ENCODE data around the gene UBALD1.

The UBALD1 gene

DNA sequence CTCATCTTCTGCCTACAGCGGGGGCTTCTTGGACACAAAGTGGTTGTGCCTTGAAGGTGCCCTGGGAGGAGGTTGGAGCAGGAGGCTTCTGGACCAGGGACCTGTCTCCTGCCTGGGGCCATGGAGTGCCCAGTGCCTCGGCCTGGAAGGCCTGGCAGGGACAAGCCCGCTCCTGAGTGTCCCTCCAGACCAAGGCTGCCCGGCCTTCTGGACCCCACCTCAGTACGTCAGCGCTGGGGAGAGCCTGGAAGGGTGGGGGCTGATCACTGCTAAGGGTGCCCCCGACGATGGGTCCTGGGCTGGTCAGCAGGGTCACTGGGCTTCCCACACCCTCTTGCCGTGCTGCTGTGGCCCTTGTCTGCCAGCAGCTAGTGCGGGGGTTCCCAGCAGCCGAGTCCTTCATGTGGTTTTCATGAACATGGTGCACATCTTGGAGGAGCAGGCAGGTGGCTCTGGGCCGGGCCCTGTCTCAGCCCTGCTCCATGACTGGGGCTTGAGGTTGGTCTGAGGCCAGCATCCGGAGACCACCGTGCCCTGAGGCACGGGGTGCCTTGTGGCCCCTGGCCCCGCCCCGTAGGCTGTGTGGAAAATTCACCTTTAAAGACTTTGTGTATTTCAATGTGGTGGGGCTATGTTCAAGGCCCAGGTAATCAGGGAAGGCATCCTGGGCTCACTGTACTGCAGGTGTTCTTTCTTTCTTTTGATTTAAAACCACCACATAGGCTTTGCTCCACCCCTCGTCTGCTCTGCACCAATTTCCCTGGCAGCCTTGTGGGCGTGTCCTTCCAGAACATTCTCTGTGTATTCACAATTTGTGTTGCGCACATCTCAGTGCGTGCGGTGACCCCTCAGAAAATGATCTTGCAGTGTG lies 32.3 kb upstream of the UBALD1 start:
- no peak for DNase-seq (ENCODE audit: low read depth in 2 of 2, low spot score in 1 of 2)

DNA sequence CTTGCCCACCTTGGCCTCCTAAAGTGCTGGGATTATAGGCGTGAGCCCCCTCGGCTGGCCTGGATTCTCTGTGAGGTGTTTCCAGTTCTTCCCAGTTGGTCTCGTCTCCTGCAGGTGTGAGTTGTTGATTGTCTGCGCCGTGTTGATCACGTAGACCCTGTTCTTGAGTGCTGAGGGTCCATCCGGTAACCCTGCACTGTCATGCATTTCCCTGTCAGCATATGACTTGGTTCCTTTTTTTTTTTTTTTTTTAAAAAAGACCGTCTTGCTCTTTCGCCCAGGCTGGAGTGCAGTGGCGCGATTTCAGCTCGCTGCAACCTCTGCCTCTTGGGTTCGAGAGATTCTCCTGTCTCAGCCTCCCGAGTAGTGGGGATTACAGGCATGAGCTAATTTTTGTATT lies 27.2 kb upstream of the UBALD1 start:
- no peak for DNase-seq (ENCODE audit: low read depth in 2 of 2, low spot score in 1 of 2)

GRCh38 chr16:4641306-4641687 lies 26.6 kb upstream of the UBALD1 start:
- DNase-seq (ENCODE audit: low read depth in 2 of 2, low spot score in 1 of 2) = no peak

DNA sequence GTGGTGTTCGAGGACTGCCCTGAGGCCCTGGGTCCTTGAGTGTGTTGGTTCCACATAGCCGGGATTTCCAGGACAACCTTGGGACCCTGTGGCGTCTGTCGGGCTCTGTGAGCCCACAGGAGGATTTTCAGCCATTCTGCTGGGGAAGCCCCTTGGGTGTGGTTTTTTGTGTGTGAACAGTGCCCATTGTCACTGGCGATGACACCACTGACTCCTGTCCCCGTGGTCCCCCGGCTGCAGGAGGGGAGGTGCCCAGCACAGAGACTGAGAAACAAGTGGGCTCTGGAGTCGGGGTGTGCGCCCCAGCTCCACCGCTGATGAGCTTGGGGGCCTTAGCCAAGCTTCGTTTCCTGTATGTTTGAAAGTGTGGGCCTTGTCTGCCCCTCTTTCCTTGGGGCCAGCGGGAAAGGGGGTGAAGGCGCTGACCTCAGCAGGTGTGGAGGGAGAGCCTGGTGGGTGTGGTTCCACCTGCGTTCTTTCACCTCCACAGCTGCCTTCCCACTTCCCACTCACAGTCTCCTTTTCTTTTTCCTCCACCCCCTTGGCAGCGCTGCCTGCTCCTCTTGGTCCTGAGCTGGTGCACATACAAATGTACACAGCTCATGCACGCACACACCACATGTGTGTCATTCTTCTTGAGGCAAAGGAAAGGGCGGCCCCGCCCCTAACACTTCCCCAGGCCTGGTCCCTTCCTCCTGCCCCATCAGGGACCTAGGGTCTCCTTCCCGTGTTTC lies 26.1 kb upstream of the UBALD1 start:
- DNase-seq (ENCODE audit: low read depth in 2 of 2, low spot score in 1 of 2) = no peak

- DNase-seq (ENCODE audit: low read depth in 2 of 2, low spot score in 1 of 2) = no peak
Observed at GRCh38 chr16:4639899-4640509, 25.3 kb upstream of the UBALD1 start.

DNA sequence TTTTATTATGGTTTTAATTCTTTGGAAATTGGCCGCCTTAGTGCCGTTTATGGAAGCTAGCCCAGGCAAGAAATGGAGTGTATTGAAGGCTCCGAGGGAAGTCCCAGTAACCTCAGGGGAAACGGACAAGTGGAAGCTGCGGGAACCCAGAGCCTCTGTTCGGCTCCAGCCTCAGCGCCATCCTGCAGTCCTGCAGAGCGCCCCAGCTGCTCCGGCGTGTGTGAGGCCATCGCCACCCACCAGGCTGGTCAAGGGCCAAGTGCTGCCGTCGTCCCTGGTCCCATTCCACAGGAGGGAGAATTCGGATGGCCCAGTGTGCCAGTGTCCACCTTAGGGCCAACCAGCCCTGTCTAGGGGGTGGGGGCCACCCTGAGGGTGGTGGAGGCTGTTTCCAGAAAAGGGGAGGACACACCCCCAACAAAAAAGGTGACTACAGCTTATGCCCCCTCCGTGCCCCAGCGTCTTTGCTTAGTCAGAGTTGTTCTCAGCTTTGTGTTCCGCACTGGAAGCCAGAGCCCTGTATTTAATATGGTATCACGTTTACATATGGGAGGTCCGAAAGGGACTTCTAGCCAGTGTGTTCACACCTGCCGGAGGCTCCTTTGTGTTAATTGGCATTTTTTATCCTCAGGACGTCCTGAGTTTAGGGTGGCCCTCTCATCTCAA lies 22.9 kb upstream of the UBALD1 start:
- no peak for DNase-seq (ENCODE audit: low read depth in 2 of 2, low spot score in 1 of 2)

DNA sequence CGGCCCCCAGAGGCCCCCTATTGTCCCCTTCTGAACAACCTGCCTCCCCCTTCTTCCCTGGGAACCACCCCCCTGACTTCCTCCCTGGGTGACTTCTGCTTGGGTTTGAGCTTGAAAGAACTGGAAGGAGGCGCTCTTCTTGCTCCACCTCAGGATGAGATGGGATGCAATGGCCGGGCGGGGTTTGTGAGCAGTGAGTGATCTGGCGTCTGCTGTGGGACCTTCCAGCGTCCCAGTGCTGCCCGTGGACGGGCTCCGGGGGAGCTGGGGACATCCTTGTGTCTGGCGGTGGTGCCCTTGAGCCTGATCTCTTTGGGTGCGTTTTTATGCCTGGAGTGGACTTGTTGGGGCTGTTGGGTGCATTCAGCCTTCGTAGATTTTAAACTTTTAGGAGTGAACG lies 21.5 kb upstream of the UBALD1 start:
- DNase-seq (ENCODE audit: low read depth in 2 of 2, low spot score in 1 of 2) = no peak

DNA sequence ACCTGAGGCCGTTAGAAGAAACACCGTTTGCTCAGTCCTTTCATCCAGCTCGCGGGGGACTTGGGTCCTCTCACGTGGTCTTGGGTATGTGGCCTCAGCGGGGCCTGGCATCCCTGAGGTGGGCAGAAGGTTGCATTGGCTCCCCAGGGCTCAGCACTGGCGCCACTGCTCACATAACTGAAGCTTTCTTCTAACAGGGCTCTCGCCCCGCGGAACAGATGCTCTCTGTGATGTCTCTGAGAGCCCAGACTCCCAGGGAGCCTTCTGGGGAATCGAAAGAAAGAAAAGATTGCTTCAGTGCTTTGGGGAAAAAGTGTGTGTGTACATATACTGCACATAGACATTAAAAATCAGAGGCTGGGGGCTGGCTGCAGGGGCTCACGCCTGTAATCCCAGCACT lies 20.1 kb upstream of the UBALD1 start:
- DNase-seq (ENCODE audit: low read depth in 2 of 2, low spot score in 1 of 2) = no peak

DNA sequence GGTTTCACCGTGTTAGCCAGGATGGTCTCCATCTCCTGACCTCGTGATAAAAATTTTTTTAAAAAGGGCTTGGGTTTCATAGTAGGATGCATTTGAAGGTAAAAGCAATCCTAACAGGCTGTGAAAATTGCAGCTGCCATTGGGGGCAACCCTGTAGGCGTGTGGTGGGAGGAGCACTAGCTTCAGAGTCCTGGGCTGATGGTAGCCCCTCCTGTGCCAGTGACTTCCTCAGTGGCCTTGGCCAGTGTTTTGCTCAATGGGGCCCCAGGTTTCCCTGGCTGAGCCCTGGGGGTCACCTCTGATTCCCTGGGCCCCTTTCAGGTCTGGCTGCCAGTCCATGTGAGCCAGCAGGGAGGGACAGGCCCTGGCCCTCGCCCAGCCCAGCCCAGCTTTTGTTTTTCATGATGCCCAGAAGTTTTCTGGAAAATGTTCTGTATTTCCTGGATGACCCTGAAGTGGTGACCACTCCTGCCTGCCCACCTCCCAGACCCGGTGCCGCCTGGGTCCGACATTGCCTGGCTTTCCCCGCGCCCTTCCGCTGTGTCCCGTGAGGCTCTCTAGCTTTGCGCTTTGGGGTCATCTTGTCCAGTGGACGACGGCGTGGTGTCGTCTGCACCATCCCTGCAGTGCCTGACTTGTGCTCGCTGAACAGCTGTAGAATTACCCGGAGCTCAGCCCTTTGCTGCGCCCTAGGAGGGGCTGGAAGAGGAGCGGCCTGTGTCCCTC lies 19.4 kb upstream of the UBALD1 start:
- DNase-seq (ENCODE audit: low read depth in 2 of 2, low spot score in 1 of 2) = no peak

DNA sequence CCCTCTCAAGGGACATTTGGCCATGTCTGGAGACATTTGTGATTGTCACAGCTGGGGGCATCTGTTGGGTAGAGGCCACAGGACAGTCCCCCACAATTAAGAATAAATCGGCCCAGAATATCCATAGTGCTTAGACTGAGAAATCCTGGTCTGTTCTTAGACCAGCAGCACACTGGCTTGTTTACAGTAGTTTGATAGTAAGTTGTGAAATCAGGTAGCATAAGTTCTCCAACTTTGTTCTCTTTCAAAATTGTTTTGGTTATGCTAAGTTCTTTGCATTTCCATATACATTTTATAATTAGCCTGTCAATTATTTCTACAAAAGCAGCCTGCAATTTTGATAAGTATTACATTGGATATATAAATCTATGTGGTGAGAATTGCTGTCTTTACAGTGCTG lies 16.8 kb upstream of the UBALD1 start:
- no peak for DNase-seq (ENCODE audit: low read depth in 2 of 2, low spot score in 1 of 2)

GRCh38 chr16:4628283-4628682 lies 13.6 kb upstream of the UBALD1 start:
- DNase-seq (ENCODE audit: low read depth in 2 of 2, low spot score in 1 of 2) = no peak

- DNase-seq (ENCODE audit: low read depth in 2 of 2, low spot score in 1 of 2) = no peak
Observed at GRCh38 chr16:4626396-4626795, 11.7 kb upstream of the UBALD1 start.

DNA sequence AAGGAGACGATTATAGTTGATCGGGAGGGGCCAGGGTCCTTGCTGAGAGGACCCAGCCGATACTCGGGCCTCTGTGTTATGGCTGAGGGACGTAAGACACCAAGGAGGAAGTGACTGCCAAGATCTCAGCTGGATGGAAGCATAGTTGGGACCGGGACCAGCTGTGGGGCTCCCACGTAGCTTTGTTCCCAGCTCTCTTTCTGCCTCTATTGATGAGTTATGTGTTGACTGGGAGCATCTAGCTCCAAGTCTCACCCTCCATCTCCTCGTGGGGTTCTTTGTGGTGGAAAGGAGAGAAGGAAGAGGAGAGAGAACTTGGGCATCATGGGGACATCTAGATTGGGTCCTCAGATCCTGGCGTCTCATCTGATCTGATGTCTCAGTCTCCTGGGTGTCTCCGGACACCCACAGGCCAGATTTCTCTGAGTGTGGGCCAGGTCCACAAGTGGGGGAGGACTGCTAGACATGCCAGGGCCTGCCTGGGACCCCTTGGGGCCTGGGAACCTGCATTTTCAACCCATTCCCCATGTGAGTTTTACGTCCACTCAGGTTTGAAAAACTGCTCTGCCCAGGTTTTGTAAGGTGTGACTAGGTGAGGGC lies 11.0 kb upstream of the UBALD1 start:
- DNase-seq (ENCODE audit: low read depth in 2 of 2, low spot score in 1 of 2) = no peak

GRCh38 chr16:4624827-4625559 lies 10.3 kb upstream of the UBALD1 start:
- peak; percentile 48 to 62 for DNase-seq (ENCODE audit: low read depth in 2 of 2, low spot score in 1 of 2)

- DNase-seq (ENCODE audit: low read depth in 2 of 2, low spot score in 1 of 2) = peak; percentile 74 to 81
Observed at GRCh38 chr16:4624015-4624826, 9.5 kb upstream of the UBALD1 start, which contains the start of gene MGRN1. Gene MGRN1 (plus strand): TSS chr16:4624826. CDS start chr16:4624961, 135 bp downstream.

DNA sequence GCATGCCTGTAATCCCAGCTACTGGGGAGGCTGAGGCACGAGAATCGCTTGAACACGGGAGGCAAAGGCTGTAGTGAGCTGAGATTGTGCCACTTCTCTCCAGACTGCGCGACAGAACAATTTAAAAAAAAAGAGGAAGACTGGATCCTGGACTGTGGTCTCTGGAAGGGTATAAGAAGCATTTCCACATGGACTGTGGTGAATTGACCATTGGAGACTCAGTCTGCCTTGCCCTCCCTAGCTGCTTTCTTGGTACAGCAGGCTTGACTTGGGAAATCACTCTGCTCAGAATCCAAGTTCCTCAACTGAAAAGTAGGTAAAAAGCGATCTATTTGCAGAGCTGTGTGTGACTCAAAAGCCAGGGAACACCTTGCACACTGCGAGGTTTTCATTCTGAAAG lies 8.9 kb upstream of the UBALD1 start:
- no peak for DNase-seq (ENCODE audit: low read depth in 2 of 2, low spot score in 1 of 2)

- no peak for DNase-seq (ENCODE audit: low read depth in 2 of 2, low spot score in 1 of 2)
Observed at GRCh38 chr16:4618645-4619418, 4.1 kb upstream of the UBALD1 start.

DNA sequence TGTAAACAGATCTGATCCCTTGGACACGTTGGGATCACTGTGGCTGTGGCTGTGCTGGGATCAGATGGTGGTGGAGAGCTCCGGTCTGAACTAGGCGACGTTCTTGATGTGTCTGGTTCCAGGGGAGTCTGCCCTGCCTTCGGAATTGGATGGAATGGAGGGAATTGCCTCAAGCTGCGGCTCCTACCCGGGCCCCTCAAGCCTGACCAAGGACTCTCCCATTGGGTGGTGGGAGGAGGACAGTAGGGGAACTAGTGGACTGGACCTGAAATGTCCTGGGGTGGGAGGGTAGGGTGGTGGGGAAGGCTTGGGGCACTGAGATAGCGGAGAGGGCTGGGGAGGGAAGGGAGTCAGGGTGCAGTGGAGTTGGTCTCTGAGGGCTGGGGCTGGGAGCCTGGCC lies 3.2 kb upstream of the UBALD1 start:
- no peak for DNase-seq (ENCODE audit: low read depth in 2 of 2, low spot score in 1 of 2)
